Uterus (tissue), 2 donors: ENCODE data around the gene FAM114A1.

Source experiments
- CTCF ChIP-seq, 4 experiments: fragments of 200-600 bp in 2 of 4; fragments of 450-650 bp in 2 of 4; sonication (generic) in 2 of 4; IDR thresholded peaks; one replicate each; pipeline ENCODE4 v1.5.1; 2016 to 2019; ENCODE audit warnings: antibody characterized with exemption in 4 of 4, mild to moderate bottlenecking in 2 of 4, moderate library complexity in 1 of 4
- POLR2A ChIP-seq, 2 donors: fragments of 450-650 bp; IDR thresholded peaks; one replicate each; pipeline ENCODE4 v1.6.1; 2016; ENCODE audit warnings: antibody characterized with exemption in 2 of 2, mild to moderate bottlenecking in 1 of 2, moderate library complexity in 1 of 2

GRCh38 chr4:38917481-38918025 lies 49.9 kb downstream of the FAM114A1 start:
- TF ChIP-seq CTCF (IDR thresholded peaks at IDR 0.05) (no peak), POLR2A (IDR thresholded peaks at IDR 0.05) (no peak)
